ENCODE results near the gene KLF12.

KLF12 gene

GRCh38 chr13:74115133-74115532, 19.1 kb downstream of the KLF12 start:
- TF ChIP-seq CTCF (IDR thresholded peaks at IDR 0.05; ENCODE audit: control insufficient read depth, insufficient read depth, low read depth, low read length, missing control alignments): no peak
- DNase-seq (ENCODE audit: low read depth): no peak
- H3K4me3 ChIP-seq (ENCODE audit: control insufficient read depth, low read depth, low read length): no peak overlapping the region

- H3K4me3 ChIP-seq (ENCODE audit: control insufficient read depth, low read depth, low read length): no peak overlapping the region
- TF ChIP-seq CTCF (IDR thresholded peaks at IDR 0.05; ENCODE audit: control insufficient read depth, insufficient read depth, low read depth, low read length, missing control alignments): no peak
- no peak for DNase-seq (ENCODE audit: low read depth)
Observed at GRCh38 chr13:74114641-74115040, 19.6 kb downstream of the KLF12 start.

DNA sequence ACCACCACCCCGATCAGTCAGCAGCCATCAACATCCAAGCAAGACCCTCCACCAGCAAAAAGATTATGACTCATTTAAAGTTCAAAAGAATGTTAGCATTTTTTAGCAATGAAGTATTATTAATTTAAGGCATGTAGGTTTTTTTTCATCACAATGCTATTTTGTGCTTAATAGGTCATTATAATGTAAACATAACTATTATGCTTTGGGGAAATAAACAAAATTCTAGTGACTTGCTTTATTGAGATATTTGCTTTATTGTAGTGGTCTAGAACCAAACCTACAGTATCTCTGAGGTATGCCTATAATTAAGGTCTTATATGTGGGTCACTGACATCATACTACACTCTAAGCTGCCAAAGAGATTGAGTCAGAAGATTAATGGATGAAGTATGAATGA, 20.0 kb downstream of the KLF12 start:
- no peak overlapping the region for H3K4me3 ChIP-seq (ENCODE audit: control insufficient read depth, low read depth, low read length)

GRCh38 chr13:74111901-74112824, 22.0 kb downstream of the KLF12 start:
- no peak for TF ChIP-seq CTCF (IDR thresholded peaks at IDR 0.05; ENCODE audit: control insufficient read depth, insufficient read depth, low read depth, low read length, missing control alignments)
- DNase-seq (ENCODE audit: low read depth): no peak
- H3K4me3 ChIP-seq (ENCODE audit: control insufficient read depth, low read depth, low read length): no peak overlapping the region

More for the DNA sequence above, 20.0 kb downstream of the KLF12 start:
- no peak for TF ChIP-seq CTCF (IDR thresholded peaks at IDR 0.05; ENCODE audit: control insufficient read depth, insufficient read depth, low read depth, low read length, missing control alignments)
- DNase-seq (ENCODE audit: low read depth): no peak

- DNase-seq (ENCODE audit: low read depth): no peak
- H3K4me3 ChIP-seq (ENCODE audit: control insufficient read depth, low read depth, low read length): no peak overlapping the region
- no peak for TF ChIP-seq CTCF (IDR thresholded peaks at IDR 0.05; ENCODE audit: control insufficient read depth, insufficient read depth, low read depth, low read length, missing control alignments)
Observed at GRCh38 chr13:74111399-74111798, 22.8 kb downstream of the KLF12 start.

DNA sequence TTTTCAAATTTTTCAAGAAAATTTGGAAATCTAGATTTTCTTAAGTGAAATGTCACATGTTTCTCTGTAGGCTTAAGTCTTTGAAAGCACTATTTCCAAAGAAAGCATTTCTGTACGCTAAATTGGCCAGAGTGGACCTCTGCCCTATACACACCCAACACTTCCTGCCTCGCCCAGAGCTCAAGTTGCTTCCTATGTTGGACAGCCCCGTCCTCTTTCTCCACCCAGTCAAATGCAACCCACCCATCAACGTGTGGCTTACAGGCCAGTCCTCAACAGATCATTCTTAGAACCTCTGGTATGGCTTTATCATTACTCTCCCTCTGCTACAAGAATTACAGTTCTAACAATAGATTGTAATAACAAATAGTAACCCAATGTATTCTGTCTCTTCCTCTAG, 24.2 kb downstream of the KLF12 start:
- H3K4me3 ChIP-seq (ENCODE audit: control insufficient read depth, low read depth, low read length): no peak overlapping the region
- no peak for TF ChIP-seq CTCF (IDR thresholded peaks at IDR 0.05; ENCODE audit: control insufficient read depth, insufficient read depth, low read depth, low read length, missing control alignments)
- no peak for DNase-seq (ENCODE audit: low read depth)
